Liver (tissue), 9 donors: Measurements from ENCODE around the gene DYNLT1. TPM values are rescaled to one million over a fixed set of nuclear protein-coding genes. Genes with fewer than 3 reads are reported as not detected.

ENCODE experiments used
- DNase-seq: peaks from one replicate; pipeline ENCODE4 v3.0.0-alpha.2; 2017; ENCODE audit warnings: low spot score
- H3K27ac ChIP-seq, 2 donors: one replicate each; pipeline ENCODE4 v1.7.0; 2013; ENCODE audit warnings: inconsistent platforms in 2 of 2, low read length in 2 of 2, control low read depth in 1 of 2, low read depth in 1 of 2, mild to moderate bottlenecking in 1 of 2
- H3K27me3 ChIP-seq, 4 donors: one replicate each; pipeline versions ENCODE4 v1.6.1 to v1.7.0; 2013; ENCODE audit warnings: low read length in 3 of 4, inconsistent platforms in 1 of 4, mild to moderate bottlenecking in 1 of 4, moderate library complexity in 1 of 4; ENCODE audit not compliant: control insufficient read depth in 4 of 4, insufficient read depth in 4 of 4
- H3K36me3 ChIP-seq, 4 donors: one replicate each; pipeline versions ENCODE4 v1.6.1 to v1.7.0; 2013; ENCODE audit warnings: low read length in 3 of 4, mild to moderate bottlenecking in 3 of 4, low read depth in 1 of 4, moderate library complexity in 1 of 4; ENCODE audit not compliant: control insufficient read depth in 4 of 4, insufficient read depth in 3 of 4
- H3K4me1 ChIP-seq, 4 donors: one replicate each; pipeline versions ENCODE4 v1.6.1 to v1.7.0; 2013; ENCODE audit warnings: low read length in 3 of 4, mild to moderate bottlenecking in 3 of 4, moderate library complexity in 1 of 4; ENCODE audit not compliant: control insufficient read depth in 4 of 4, insufficient read depth in 4 of 4
- H3K4me3 ChIP-seq, 3 donors: one replicate each; pipeline versions ENCODE4 v1.6.1 to v1.7.0; 2013; ENCODE audit warnings: low read length in 3 of 3, control low read depth in 1 of 3, low read depth in 1 of 3, mild to moderate bottlenecking in 1 of 3
- H3K9ac ChIP-seq, 2 donors: one replicate each; pipeline ENCODE4 v1.7.0; 2013; ENCODE audit warnings: low read length in 2 of 2, mild to moderate bottlenecking in 2 of 2, moderate library complexity in 2 of 2, control low read depth in 1 of 2, low read depth in 1 of 2
- H3K9me3 ChIP-seq, 4 donors: one replicate each; pipeline versions ENCODE4 v1.6.1 to v1.7.0; 2013; ENCODE audit warnings: low read length in 3 of 4; ENCODE audit not compliant: control insufficient read depth in 4 of 4
- ATF3 ChIP-seq: IDR thresholded peaks from 2 replicates; pipeline ENCODE4 v1.6.1; 2016; ENCODE audit warnings: antibody characterized with exemption
- CTCF ChIP-seq: fragments of 150-350 bp; IDR thresholded peaks from 2 replicates; pipeline ENCODE4 v1.5.1; 2017; ENCODE audit warnings: improper control_type of control experiment, low read depth, low read length; ENCODE audit not compliant: missing input control
- EGR1 ChIP-seq, 2 donors: IDR thresholded peaks; 2 replicates each; pipeline ENCODE4 v1.6.1; 2016 to 2018; ENCODE audit warnings: antibody characterized with exemption in 2 of 2, low read depth in 2 of 2
- FOXA1 ChIP-seq: IDR thresholded peaks from 2 replicates; pipeline ENCODE4 v1.6.1; 2016; ENCODE audit warnings: antibody characterized with exemption
- FOXA2 ChIP-seq: IDR thresholded peaks from 2 replicates; pipeline ENCODE4 v1.6.1; 2016; ENCODE audit warnings: antibody characterized with exemption
- GABPA ChIP-seq, 2 donors: IDR thresholded peaks in 1 of 2; conservative IDR thresholded peaks in 1 of 2; 2 replicates each; pipeline ENCODE4 v1.6.1; 2016; ENCODE audit warnings: antibody characterized with exemption in 2 of 2, mild to moderate bottlenecking in 1 of 2, moderate library complexity in 1 of 2
- HNF4G ChIP-seq: IDR thresholded peaks from 2 replicates; pipeline ENCODE4 v1.6.1; 2016; ENCODE audit warnings: antibody characterized with exemption
- JUND ChIP-seq, 2 donors: IDR thresholded peaks; 2 replicates each; pipeline ENCODE4 v1.6.1; 2016; ENCODE audit warnings: antibody characterized with exemption in 2 of 2
- MAX ChIP-seq: IDR thresholded peaks from 2 replicates; pipeline ENCODE4 v1.6.1; 2016; ENCODE audit warnings: antibody characterized with exemption
- NR2F2 ChIP-seq: IDR thresholded peaks from 2 replicates; pipeline ENCODE4 v1.6.1; 2016; ENCODE audit warnings: antibody characterized with exemption
- RAD21 ChIP-seq, 2 donors: IDR thresholded peaks; 2 replicates each; pipeline ENCODE4 v1.6.1; 2016; ENCODE audit warnings: antibody characterized with exemption in 2 of 2, mild to moderate bottlenecking in 2 of 2
- REST ChIP-seq: IDR thresholded peaks from 2 replicates; pipeline ENCODE4 v1.6.1; 2016; ENCODE audit warnings: antibody characterized with exemption, mild to moderate bottlenecking
- RXRA ChIP-seq, 2 donors: IDR thresholded peaks; 2 replicates each; pipeline ENCODE4 v1.6.1; 2017 to 2018; ENCODE audit warnings: antibody characterized with exemption in 2 of 2, mild to moderate bottlenecking in 1 of 2
- SP1 ChIP-seq: IDR thresholded peaks from 2 replicates; pipeline ENCODE4 v1.6.1; 2018; ENCODE audit warnings: antibody characterized with exemption, mild to moderate bottlenecking
- TAF1 ChIP-seq: conservative IDR thresholded peaks from 2 replicates; pipeline ENCODE4 v1.6.1; 2016; ENCODE audit warnings: antibody characterized with exemption, mild to moderate bottlenecking
- YY1 ChIP-seq: IDR thresholded peaks from 2 replicates; pipeline ENCODE4 v1.6.1; 2016; ENCODE audit warnings: antibody characterized with exemption, mild to moderate bottlenecking
- ZBTB33 ChIP-seq: IDR thresholded peaks from 2 replicates; pipeline ENCODE4 v1.6.1; 2016; ENCODE audit warnings: antibody characterized with exemption
- WGBS: extraction: QIAGEN DNeasy Blood & Tissue Kit; methylation state at CpG from one replicate; pipeline ENCODE4 v1.1.7; 2013; 5-methylcytosine and 5-hydroxymethylcytosine counted together
- polyA plus RNA-seq, 2 donors: library from polyadenylated mRNA; stranded (reverse) in 1 of 2; unstranded in 1 of 2; fragments of 200-250 nt in 1 of 2; fragments of >200 nt in 1 of 2; fragmentation: Nextera tagmentation in 1 of 2; extraction: Ambion mirVana in 1 of 2; gene quantifications; one replicate each; pipeline versions ENCODE4 v1.2.1 to v1.2.3, GENCODE V29; 2013 to 2015
- total RNA-seq, 2 donors: library from RNA; depleted of rRNA; stranded (reverse); fragments of >200 nt; gene quantifications; one replicate each; pipeline ENCODE4 v1.2.3, GENCODE V29; 2014
- donor health status: healthy.
- donor health status: healthy.
- donor health status: healthy.
- donor health status: healthy.
- donor health status: healthy.

DYNLT1 gene
- total and polyA plus RNA-seq, 4 donors: 17.7 to 86.9 (median 38.3) TPM

GRCh38 chr6:158634695-158635426, 9.7 kb downstream of the DYNLT1 start:
- H3K4me3 ChIP-seq: no peak overlapping the region
- peaks cover 5 to 26% (median 17%) of the 10 kb centered on the region in 4 donors for H3K36me3 ChIP-seq
- peaks cover 0 to 12% (median 5%) of the 10 kb centered on the region in 4 donors for H3K4me1 ChIP-seq
- TF ChIP-seq ZBTB33 (no peak), RAD21 (IDR thresholded peaks at IDR 0.05) (no peak), FOXA1 (no peak), HNF4G (no peak), RXRA (IDR thresholded peaks at IDR 0.05) (no peak), GABPA (IDR thresholded peaks at IDR 0.05 in 1 of 2, conservative IDR thresholded peaks at IDR 0.05 in 1 of 2) (no peak), NR2F2 (no peak), JUND (IDR thresholded peaks at IDR 0.05) (no peak), MAX (no peak), FOXA2 (no peak), SP1 (no peak), YY1 (no peak), CTCF (no peak), REST (no peak), ATF3 (no peak), TAF1 (no peak), EGR1 (IDR thresholded peaks at IDR 0.05; ENCODE audit: low read depth in 2 of 2) (no peak)
- H3K27ac ChIP-seq: no peak overlapping the region
- no peaks in the 10 kb centered on the region for H3K9me3 ChIP-seq
- no peak overlapping the region for H3K9ac ChIP-seq
- no peak for DNase-seq
- no peaks in the 10 kb centered on the region for H3K27me3 ChIP-seq
- 81% methylated on average over 6 of the region's 6 CpGs for WGBS
